CD8-positive, alpha-beta memory T cell (primary cell): ENCODE data around the gene FAM222A. TPM values are rescaled to one million over a fixed set of nuclear protein-coding genes. Genes with fewer than 3 reads are reported as not detected.

Source experiments
- CTCF ChIA-PET: fragments of 350-600 bp; sonication (Branson Sonifier 250); formaldehyde crosslinking; loops from one replicate; lab custom pipeline; 2021; ENCODE audit warnings: antibody characterized with exemption; lab: Charles Lee
- POLR2A ChIA-PET: fragments of 350-600 bp; sonication (Branson Sonifier 250); formaldehyde crosslinking; loops from one replicate; lab custom pipeline; 2021; ENCODE audit warnings: antibody characterized with exemption; lab: Charles Lee
- DNase-seq, 5 donors: peaks; one replicate each; pipeline versions ENCODE4 v3.0.0 to v3.0.0-alpha.2; 2020 to 2022; ENCODE audit warnings: mixed read lengths in 1 of 5
- H3K27ac ChIP-seq: one replicate; pipeline ENCODE4 v1.7.0; 2013; ENCODE audit warnings: low read depth, mild to moderate bottlenecking, low read length, moderate library complexity
- H3K27me3 ChIP-seq: 2 replicates; pipeline ENCODE4 v1.7.0; 2013; ENCODE audit warnings: low read length, mild to moderate bottlenecking; ENCODE audit not compliant: insufficient read depth, poor library complexity, severe bottlenecking
- H3K36me3 ChIP-seq: 2 replicates; pipeline ENCODE4 v1.7.0; 2013; ENCODE audit warnings: mild to moderate bottlenecking, low read length, moderate library complexity; ENCODE audit not compliant: insufficient read depth
- H3K4me1 ChIP-seq: 2 replicates; pipeline ENCODE4 v1.7.0; 2013; ENCODE audit warnings: mild to moderate bottlenecking, low read length, moderate library complexity; ENCODE audit not compliant: insufficient read depth
- H3K4me3 ChIP-seq: 2 replicates; pipeline ENCODE4 v1.7.0; 2013; ENCODE audit warnings: mild to moderate bottlenecking, low read length
- H3K9me3 ChIP-seq: 2 replicates; pipeline ENCODE4 v1.7.0; 2013; ENCODE audit warnings: mild to moderate bottlenecking, low read length
- H3K27ac Mint-ChIP-seq, 8 donors: one replicate each; pipeline ENCODE4 v1.8.0; 2020 to 2021; ENCODE audit warnings: mixed read lengths in 8 of 8, mild to moderate bottlenecking in 6 of 8, inconsistent platforms in 3 of 8, moderate library complexity in 3 of 8
- H3K27me3 Mint-ChIP-seq, 2 donors: one replicate each; pipeline ENCODE4 v1.8.0; 2020 to 2021; ENCODE audit warnings: mixed read lengths in 2 of 2, mild to moderate bottlenecking in 1 of 2, moderate library complexity in 1 of 2
- H3K36me3 Mint-ChIP-seq, 3 donors: one replicate each; pipeline ENCODE4 v1.8.0; 2020 to 2021; ENCODE audit warnings: mixed read lengths in 3 of 3, inconsistent platforms in 1 of 3, mild to moderate bottlenecking in 1 of 3
- H3K4me1 Mint-ChIP-seq, 3 donors: one replicate each; pipeline ENCODE4 v1.8.0; 2020 to 2021; ENCODE audit warnings: mixed read lengths in 3 of 3, inconsistent platforms in 1 of 3, mild to moderate bottlenecking in 1 of 3
- H3K4me3 Mint-ChIP-seq, 7 donors: one replicate each; pipeline ENCODE4 v1.8.0; 2020 to 2021; ENCODE audit warnings: mixed read lengths in 7 of 7, mild to moderate bottlenecking in 6 of 7, moderate library complexity in 4 of 7, inconsistent platforms in 2 of 7
- H3K9me3 Mint-ChIP-seq, 5 donors: one replicate each; pipeline ENCODE4 v1.8.0; 2020 to 2022; ENCODE audit warnings: mixed read lengths in 5 of 5, mild to moderate bottlenecking in 3 of 5, moderate library complexity in 2 of 5, inconsistent platforms in 1 of 5
- polyA plus RNA-seq: library from polyadenylated mRNA; unstranded; fragments of 300-500 nt; fragmentation: Illumina TruSeq; gene quantifications from one replicate; pipeline ENCODE4 v1.2.3, GENCODE V29; 2021
- total RNA-seq, 2 experiments: library from RNA; stranded (reverse); gene quantifications; one replicate each; pipeline ENCODE4 v1.2.3, GENCODE V29; 2021

The FAM222A gene
- total and polyA plus RNA-seq, 3 experiments from 2014 or later = 0.32 to 3.0 (median 2.0) TPM

- ChIA-PET POLR2A (no interaction called here), CTCF (no interaction called here)
- no peaks in the 10 kb centered on the region for H3K27me3 ChIP-seq
- Mint-ChIP-seq H3K27me3 (peaks cover 17 to 28% of the 10 kb centered on the region in 2 donors), H3K27ac (no peak overlapping the region), H3K4me3 (no peak overlapping the region), H3K9me3 (no peaks in the 10 kb centered on the region), H3K36me3 (peaks cover 0 to 3% (median 0%) of the 10 kb centered on the region in 3 donors), H3K4me1 (no peaks in the 10 kb centered on the region)
- no peak for DNase-seq
- no peaks in the 10 kb centered on the region for H3K36me3 ChIP-seq
- no peaks in the 10 kb centered on the region for H3K9me3 ChIP-seq
- no peak overlapping the region for H3K27ac ChIP-seq
- no peaks in the 10 kb centered on the region for H3K4me1 ChIP-seq
- H3K4me3 ChIP-seq = no peak overlapping the region
These were observed 17.6 kb upstream of the FAM222A start for GRCh38 chr12:109695961-109696461.

- H3K4me1 ChIP-seq = no peaks in the 10 kb centered on the region
- peaks cover 17 to 24% of the 10 kb centered on the region in 2 donors for H3K27me3 Mint-ChIP-seq
- no peaks in the 10 kb centered on the region for H3K4me1 Mint-ChIP-seq
- no peak overlapping the region for H3K4me3 ChIP-seq
- no peaks in the 10 kb centered on the region for H3K36me3 ChIP-seq
- no peaks in the 10 kb centered on the region for H3K27me3 ChIP-seq
- no peaks in the 10 kb centered on the region for H3K9me3 ChIP-seq
- DNase-seq = no peak
- POLR2A ChIA-PET = no interaction called here
- no peak overlapping the region for H3K27ac ChIP-seq
- peak overlapping the region in 1 of 8 donors; percentile 67 for H3K27ac Mint-ChIP-seq
- peaks cover 0 to 3% (median 0%) of the 10 kb centered on the region in 3 donors for H3K36me3 Mint-ChIP-seq
- H3K9me3 Mint-ChIP-seq = no peaks in the 10 kb centered on the region
- CTCF ChIA-PET = interaction anchor here (0.8 kb wide), 1 partner anchor 88 kb away, joined by 3 read pairs; no protein-coding TSS in a partner anchor
- H3K4me3 Mint-ChIP-seq = no peak overlapping the region
These were observed 16.9 kb upstream of the FAM222A start for GRCh38 chr12:109696485-109697269.

- no peak overlapping the region for H3K27ac ChIP-seq
- DNase-seq = no peak
- Mint-ChIP-seq H3K9me3 (no peaks in the 10 kb centered on the region), H3K27ac (no peak overlapping the region), H3K27me3 (peaks cover 15 to 19% of the 10 kb centered on the region in 2 donors), H3K4me1 (no peaks in the 10 kb centered on the region), H3K36me3 (peaks cover 0 to 3% (median 0%) of the 10 kb centered on the region in 3 donors), H3K4me3 (no peak overlapping the region)
- no peak overlapping the region for H3K4me3 ChIP-seq
- no peaks in the 10 kb centered on the region for H3K4me1 ChIP-seq
- POLR2A ChIA-PET = no interaction called here
- H3K36me3 ChIP-seq = no peaks in the 10 kb centered on the region
- CTCF ChIA-PET = interaction anchor here (0.8 kb wide), 1 partner anchor 89 kb away, joined by 3 read pairs; no protein-coding TSS in a partner anchor
- H3K27me3 ChIP-seq = no peaks in the 10 kb centered on the region
- H3K9me3 ChIP-seq = no peaks in the 10 kb centered on the region
These were observed 16.4 kb upstream of the FAM222A start for GRCh38 chr12:109697270-109697553.

- CTCF ChIA-PET = no interaction called here
- Mint-ChIP-seq H3K27me3 (peaks cover 11 to 18% of the 10 kb centered on the region in 2 donors), H3K27ac (peak overlapping the region in 1 of 8 donors; percentile 4), H3K4me1 (no peaks in the 10 kb centered on the region), H3K9me3 (no peaks in the 10 kb centered on the region), H3K36me3 (peaks cover 0 to 2% (median 0%) of the 10 kb centered on the region in 3 donors), H3K4me3 (no peak overlapping the region)
- POLR2A ChIA-PET = no interaction called here
- Histone ChIP-seq H3K36me3 (no peaks in the 10 kb centered on the region), H3K27ac (no peak overlapping the region), H3K27me3 (no peaks in the 10 kb centered on the region), H3K4me3 (no peak overlapping the region), H3K9me3 (no peaks in the 10 kb centered on the region), H3K4me1 (no peaks in the 10 kb centered on the region)
- DNase-seq = no peak
These were observed 15.7 kb upstream of the FAM222A start for GRCh38 chr12:109697877-109698468.

- Mint-ChIP-seq H3K9me3 (no peaks in the 10 kb centered on the region), H3K4me1 (no peaks in the 10 kb centered on the region), H3K4me3 (no peak overlapping the region), H3K36me3 (no peaks in the 10 kb centered on the region), H3K27ac (no peak overlapping the region), H3K27me3 (peaks cover 9 to 17% of the 10 kb centered on the region in 2 donors)
- Histone ChIP-seq H3K36me3 (no peaks in the 10 kb centered on the region), H3K9me3 (no peaks in the 10 kb centered on the region), H3K27me3 (no peaks in the 10 kb centered on the region), H3K4me3 (no peak overlapping the region), H3K4me1 (no peaks in the 10 kb centered on the region), H3K27ac (no peak overlapping the region)
- CTCF ChIA-PET = no interaction called here
- no peak for DNase-seq
- POLR2A ChIA-PET = no interaction called here
These were observed 14.8 kb upstream of the FAM222A start for GRCh38 chr12:109698820-109699219.

GRCh38 chr12:109701064-109701463 is 12.6 kb upstream of the FAM222A start:
- DNase-seq = no peak
- no peaks in the 10 kb centered on the region for H3K9me3 Mint-ChIP-seq
- H3K27ac ChIP-seq = no peak overlapping the region
- no peaks in the 10 kb centered on the region for H3K9me3 ChIP-seq
- H3K4me1 ChIP-seq = no peaks in the 10 kb centered on the region
- no peaks in the 10 kb centered on the region for H3K36me3 Mint-ChIP-seq
- POLR2A ChIA-PET = no interaction called here
- peaks cover 7 to 24% of the 10 kb centered on the region in 2 donors for H3K27me3 Mint-ChIP-seq
- H3K4me1 Mint-ChIP-seq = no peaks in the 10 kb centered on the region
- no peak overlapping the region for H3K4me3 ChIP-seq
- peaks cover 5% of the 10 kb centered on the region for H3K27me3 ChIP-seq
- no peak overlapping the region for H3K27ac Mint-ChIP-seq
- H3K36me3 ChIP-seq = no peaks in the 10 kb centered on the region
- CTCF ChIA-PET = no interaction called here
- H3K4me3 Mint-ChIP-seq = no peak overlapping the region

- CTCF ChIA-PET = no interaction called here
- no peaks in the 10 kb centered on the region for H3K36me3 ChIP-seq
- Mint-ChIP-seq H3K27ac (peak overlapping the region in 1 of 8 donors; percentile 23), H3K9me3 (no peaks in the 10 kb centered on the region), H3K4me1 (no peaks in the 10 kb centered on the region), H3K36me3 (no peaks in the 10 kb centered on the region), H3K4me3 (no peak overlapping the region), H3K27me3 (peaks cover 7 to 24% of the 10 kb centered on the region in 2 donors)
- H3K4me1 ChIP-seq = no peaks in the 10 kb centered on the region
- no peak overlapping the region for H3K4me3 ChIP-seq
- POLR2A ChIA-PET = no interaction called here
- no peak overlapping the region for H3K27ac ChIP-seq
- peaks cover 5% of the 10 kb centered on the region for H3K27me3 ChIP-seq
- no peaks in the 10 kb centered on the region for H3K9me3 ChIP-seq
- DNase-seq = no peak
These were observed 11.3 kb upstream of the FAM222A start for GRCh38 chr12:109702111-109702841.

GRCh38 chr12:109703684-109704083 is 9.9 kb upstream of the FAM222A start:
- H3K27ac Mint-ChIP-seq = no peak overlapping the region
- H3K4me3 ChIP-seq = no peak overlapping the region
- H3K4me1 ChIP-seq = no peaks in the 10 kb centered on the region
- no peak for DNase-seq
- no peaks in the 10 kb centered on the region for H3K36me3 ChIP-seq
- H3K27me3 ChIP-seq = peaks cover 5% of the 10 kb centered on the region
- POLR2A ChIA-PET = no interaction called here
- no peaks in the 10 kb centered on the region for H3K9me3 ChIP-seq
- H3K4me3 Mint-ChIP-seq = no peak overlapping the region
- H3K36me3 Mint-ChIP-seq = no peaks in the 10 kb centered on the region
- no peaks in the 10 kb centered on the region for H3K4me1 Mint-ChIP-seq
- H3K27me3 Mint-ChIP-seq = peaks cover 9 to 31% of the 10 kb centered on the region in 2 donors
- H3K27ac ChIP-seq = no peak overlapping the region
- no peaks in the 10 kb centered on the region for H3K9me3 Mint-ChIP-seq
- CTCF ChIA-PET = no interaction called here
